ENCODE measurements around the gene ZSCAN4. TPM values are rescaled to one million over a fixed set of nuclear protein-coding genes. Genes with fewer than 3 reads are reported as not detected.

Gene ZSCAN4
- total RNA-seq (2021; ENCODE audit: unreplicated experiment) (not detected), Bru-seq, nascent RNA (not detected), BruChase-seq, experiment 1, labeled RNA remaining after a 2-hour chase (percentile 8 among the genes with signal in this experiment), BruChase-seq, experiment 2, labeled RNA remaining after a 6-hour chase (percentile 8 among the genes with signal in this experiment)
- not detected for polyA plus RNA-seq (2012; ENCODE audit: insufficient read length)
- long read RNA-seq, result 0 reads

GRCh38 chr19:57668635-57669034 lies at the start of gene ZSCAN4:
ZSCAN4 (plus strand) TSS chr19:57668935; CDS start chr19:57676146, 7,211 bp downstream.
- DNase-seq (ENCODE audit: low read depth, low spot score) (no peak), ATAC-seq (no peak)
- Histone ChIP-seq H3K27ac (ENCODE audit: low read length) (no peak within 1 kb of the TSS), H3K9me3 (ENCODE audit: control insufficient read depth, insufficient read depth, low read depth, low read length) (no peaks in the 10 kb centered on the region), H3K4me3 (ENCODE audit: low read depth in 2 of 2, low read length in 2 of 2) (no peak within 1 kb of the TSS), H3K36me3 (ENCODE audit: control insufficient read depth, insufficient read depth, low read length) (no peaks in the 10 kb centered on the region), H3K4me1 (ENCODE audit: control insufficient read depth, insufficient read depth, low read length) (peaks cover 3% of the 10 kb centered on the region), H3K27me3 (ENCODE audit: control insufficient read depth, insufficient read depth, low read length) (no peaks in the 10 kb centered on the region; the same call in 1 of the 2 replicates)
- in situ Hi-C loops (cut with HindIII; ENCODE audit: low pct_unique_long_range_greater_than_20kb, low sequenced_read_pairs), result no loop called here
- no TSS peak for BruUV-seq (replicated peaks)
- TF ChIP-seq SIN3A (IDR thresholded peaks at IDR 0.05; ENCODE audit: borderline replicate concordance, insufficient read depth, low read depth, low read length) (no peak), POLR2AphosphoS5 (IDR thresholded peaks at IDR 0.05; ENCODE audit: low read depth, low read length) (no peak), REST (IDR thresholded peaks at IDR 0.05; ENCODE audit: insufficient read depth in 1 of 2, low read depth in 2 of 2, low read length in 1 of 2) (no peak), TCF7L2 (IDR thresholded peaks at IDR 0.05; ENCODE audit: low read depth, low read length) (no peak), CTCF (IDR thresholded peaks at IDR 0.05) (no peak)
- intact Hi-C loops (cut with micrococcal nuclease; ENCODE audit: unreplicated experiment), result no loop called here
- CTCF ChIA-PET, result no interaction called here
- POLR2A ChIA-PET, result no interaction called here

GRCh38 chr19:57620673-57621348 lies 47.9 kb upstream of the ZSCAN4 start:
- TF ChIP-seq TCF7L2 (IDR thresholded peaks at IDR 0.05; ENCODE audit: low read depth, low read length) (no peak), REST (IDR thresholded peaks at IDR 0.05; ENCODE audit: insufficient read depth in 1 of 2, low read depth in 2 of 2, low read length in 1 of 2) (no peak), CTCF (IDR thresholded peaks at IDR 0.05) (no peak)
- CTCF ChIA-PET, result no interaction called here
- Histone ChIP-seq H3K36me3 (ENCODE audit: control insufficient read depth, insufficient read depth, low read length) (peaks cover 7% of the 10 kb centered on the region; the same call in 1 of the 2 replicates), H3K27ac (ENCODE audit: low read length) (no peak overlapping the region), H3K27me3 (ENCODE audit: control insufficient read depth, insufficient read depth, low read length) (no peaks in the 10 kb centered on the region), H3K9me3 (ENCODE audit: control insufficient read depth, insufficient read depth, low read depth, low read length) (peaks cover 91% of the 10 kb centered on the region), H3K4me1 (ENCODE audit: control insufficient read depth, insufficient read depth, low read length) (no peaks in the 10 kb centered on the region), H3K4me3 (ENCODE audit: low read depth in 2 of 2, low read length in 2 of 2) (no peak overlapping the region)
- POLR2A ChIA-PET, result no interaction called here
- intact Hi-C loops (cut with micrococcal nuclease; ENCODE audit: unreplicated experiment) (no loop called here), in situ Hi-C loops (cut with HindIII; ENCODE audit: low pct_unique_long_range_greater_than_20kb, low sequenced_read_pairs) (no loop called here)
- DNase-seq (ENCODE audit: low read depth, low spot score) (no peak), ATAC-seq (no peak)
- no TSS peak for BruUV-seq (replicated peaks)
